Measurements from ENCODE around the gene DDTL.
"Not testable (repeated sequence)": the region's sequence is repeated elsewhere in the genome, so short reads cannot be mapped to it uniquely, and the experiment has no call there.

DNA sequence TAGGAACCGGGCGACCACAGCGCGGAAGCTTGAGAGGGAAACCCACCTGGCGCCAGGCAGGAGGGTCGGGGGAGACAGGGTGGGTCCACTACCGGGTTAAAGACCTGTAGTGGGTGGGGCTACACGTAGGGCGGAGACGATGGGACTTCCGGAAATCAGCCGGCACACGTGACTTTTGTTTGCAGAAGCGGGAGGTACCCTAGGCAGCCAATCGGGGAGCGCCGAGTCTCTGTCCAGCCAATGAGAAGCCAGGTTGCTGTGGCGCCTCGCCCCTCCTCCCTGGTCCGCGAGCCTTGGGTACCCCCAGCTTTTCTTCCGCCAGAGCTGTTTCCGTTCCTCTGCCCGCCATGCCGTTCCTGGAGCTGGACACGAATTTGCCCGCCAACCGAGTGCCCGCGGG lies at the start of gene DDTL:
- not testable (repeated sequence) for TF ChIP-seq CTCF (IDR thresholded peaks at IDR 0.05); EZH2phosphoT487 (IDR thresholded peaks at IDR 0.05; ENCODE audit: borderline replicate concordance, low read depth)

All from SK-N-SH (cell line).